ENCODE data around the gene PTGFRN. TPM values are rescaled to one million over a fixed set of nuclear protein-coding genes. Genes with fewer than 3 reads are reported as not detected.

PTGFRN gene
- total and polyA plus RNA-seq, 2 of the 8 experiments (the other 6 are each of a cell fraction or from before 2014, with no cell fraction given), result 13.0 to 32.6 TPM

DNA sequence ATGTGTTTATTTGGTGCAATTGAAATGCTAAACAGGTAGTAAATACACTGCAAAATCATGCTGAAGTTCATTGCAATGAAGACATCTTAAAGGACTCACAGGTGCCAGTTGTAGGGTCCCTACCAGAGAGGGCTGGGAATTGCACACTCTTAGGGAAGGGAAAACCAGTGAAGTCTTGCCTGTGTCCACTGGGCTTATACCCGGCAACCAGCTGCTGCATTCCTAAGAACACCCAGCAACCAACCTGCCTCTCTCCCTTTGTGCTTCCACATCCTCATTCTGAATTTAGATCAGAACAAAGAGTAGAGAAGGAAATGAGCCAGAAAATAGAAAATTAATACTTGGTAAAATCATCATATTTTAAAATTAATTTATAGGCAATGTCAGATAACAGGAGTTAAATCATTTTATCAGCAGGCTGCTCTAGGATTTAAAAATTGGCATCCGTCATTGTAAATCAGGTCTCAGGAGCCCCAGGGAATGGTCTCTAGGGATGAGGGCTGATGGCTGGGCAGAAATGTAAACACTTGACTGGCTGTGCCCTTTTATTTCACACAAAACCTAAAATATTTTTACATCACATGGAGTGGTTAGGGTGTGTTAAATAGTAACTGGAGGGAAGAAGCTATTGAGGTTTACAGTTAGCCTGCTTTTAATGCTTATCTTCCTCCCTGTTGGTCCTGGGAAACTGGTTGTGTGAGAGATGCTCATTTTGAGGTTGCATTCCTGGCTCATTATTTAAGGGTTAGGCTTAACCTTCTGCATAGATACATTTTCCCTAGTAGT lies 31.3 kb downstream of the PTGFRN start:
- Histone ChIP-seq H3K4me1 (replicated peaks in 1 of 4; ENCODE audit: control insufficient read depth in 3 of 4, insufficient read depth in 4 of 4, low read length in 3 of 4) (peaks cover 0 to 2% (median 0%) of the 10 kb centered on the region in 4 experiments; a peak in 3 of 7 replicates), H3K4ac (replicated peaks; ENCODE audit: insufficient read length, low read depth, low read length) (no peak overlapping the region), H4K20me1 (replicated peaks in 1 of 2; ENCODE audit: control insufficient read depth in 1 of 2, insufficient read depth in 2 of 2, low read length in 2 of 2) (peaks cover 0 to 1% of the 10 kb centered on the region in 2 experiments), H3K27me3 (replicated peaks in 1 of 4; ENCODE audit: control insufficient read depth in 3 of 4, extremely low read depth in 1 of 4, insufficient read depth in 3 of 4, low read length in 3 of 4) (no peaks in the 10 kb centered on the region), H3K18ac (ENCODE audit: extremely low read depth, low read length) (no peak overlapping the region), H2BK15ac (ENCODE audit: low read length) (no peak overlapping the region), H4K5ac (ENCODE audit: insufficient read length, low read depth, low read length) (no peak overlapping the region), H3K36me3 (ENCODE audit: control insufficient read depth in 2 of 4, insufficient read depth in 4 of 4, low read length in 3 of 4) (peaks cover 0 to 10% (median 1%) of the 10 kb centered on the region in 4 experiments; a peak in 4 of 8 replicates), H2AFZ (ENCODE audit: low read length) (no peak overlapping the region), H2AK5ac (ENCODE audit: low read depth, low read length) (no peak overlapping the region), H3K79me1 (ENCODE audit: low read depth, low read length) (peaks cover 5% of the 10 kb centered on the region; the same call in 1 of the 2 replicates), H2BK120ac (replicated peaks; ENCODE audit: low read depth, low read length) (no peak overlapping the region), H3K9ac (replicated peaks in 1 of 4; ENCODE audit: extremely low read depth in 1 of 4, low read depth in 3 of 4, low read length in 3 of 4) (no peak overlapping the region), H4K91ac (replicated peaks; ENCODE audit: insufficient read length, low read length) (no peak overlapping the region), H2BK5ac (ENCODE audit: low read depth, low read length) (no peak overlapping the region), H3K4me2 (ENCODE audit: insufficient read depth in 1 of 2, low read depth in 2 of 2, low read length in 2 of 2) (no peak overlapping the region), H3K23me2 (ENCODE audit: low read depth, low read length) (no peaks in the 10 kb centered on the region; the same call in 1 of the 2 replicates), H3K9me3 (ENCODE audit: insufficient read depth in 2 of 2, low read depth in 1 of 2, low read length in 1 of 2) (no peaks in the 10 kb centered on the region), H3K27ac (ENCODE audit: low read depth, low read length) (no peak overlapping the region), H3K14ac (ENCODE audit: insufficient read length) (no peak overlapping the region), H3K4me3 (ENCODE audit: extremely low read depth in 1 of 4, insufficient read depth in 2 of 4, low read depth in 3 of 4, low read length in 4 of 4) (no peak overlapping the region), H2BK20ac (ENCODE audit: low read length) (no peak overlapping the region), H4K8ac (ENCODE audit: extremely low read depth, insufficient read depth, low read length) (no peak overlapping the region), H3K23ac (ENCODE audit: insufficient read length) (no peak overlapping the region), H3K79me2 (ENCODE audit: control insufficient read depth in 1 of 2, insufficient read depth in 2 of 2, low read length in 2 of 2) (peaks cover 0 to 5% of the 10 kb centered on the region in 2 experiments; a peak in 2 of 4 replicates), H3K56ac (replicated peaks; ENCODE audit: insufficient read length, low read depth, low read length) (no peak overlapping the region), H2BK12ac (ENCODE audit: low read depth, low read length) (no peak overlapping the region)
- FAIRE-seq, result no peak
- DNase-seq (ENCODE audit: low read depth in 1 of 2, low spot score in 2 of 2), result no peak
- POLR2A ChIA-PET (ENCODE audit: partially characterized antibody), result interaction anchor here (0.7 kb wide), 1 partner anchor 138 kb away, joined by 3 read pairs; no protein-coding TSS in a partner anchor
- CTCF ChIA-PET (ENCODE audit: partially characterized antibody), result interaction anchor here (0.6 to 1.2 kb wide), 6 partner anchors 45 to 216 kb away, joined by 3 to 4 read pairs (median 3); no protein-coding TSS in a partner anchor
- WGBS, 2 experiments (ENCODE audit: extremely low coverage in 1 of 2, insufficient coverage in 1 of 2, insufficient read length in 1 of 2, insufficient replicate concordance in 2 of 2, low coverage in 1 of 2, low lambda C conversion rate in 2 of 2, missing lambda C conversion rate in 1 of 2), result 77% methylated on average over 2 of the region's 2 CpGs; no CpG with 5 or more reads in 1 of the 2 experiments
- no peak for TF ChIP-seq SIRT6 (IDR thresholded peaks at IDR 0.05; ENCODE audit: low read length)
- no peak for TF ChIP-seq GABPA (IDR thresholded peaks at IDR 0.05; ENCODE audit: borderline replicate concordance, insufficient read depth, low read length)
- TF ChIP-seq SRF (IDR thresholded peaks at IDR 0.05; ENCODE audit: low read depth, low read length), result no peak
- no peak for TF ChIP-seq SP1 (IDR thresholded peaks at IDR 0.05; ENCODE audit: low read depth, low read length)
- no peak for TF ChIP-seq SIN3A (conservative IDR thresholded peaks at IDR 0.05 in 1 of 2, IDR thresholded peaks at IDR 0.05 in 1 of 2; ENCODE audit: low read depth in 1 of 2, low read length in 2 of 2)
- no peak for TF ChIP-seq CEBPB (IDR thresholded peaks at IDR 0.05; ENCODE audit: low read depth, low read length)
- no peak for TF ChIP-seq GTF2F1 (IDR thresholded peaks at IDR 0.05; ENCODE audit: borderline replicate concordance, low read depth, low read length)
- no peak for TF ChIP-seq NRF1 (IDR thresholded peaks at IDR 0.05; ENCODE audit: low read depth, low read length)
- TF ChIP-seq RAD21 (IDR thresholded peaks at IDR 0.05 in 1 of 2, conservative IDR thresholded peaks at IDR 0.05 in 1 of 2; ENCODE audit: low read depth in 2 of 2, low read length in 2 of 2), result no peak
- TF ChIP-seq TEAD4 (IDR thresholded peaks at IDR 0.05; ENCODE audit: low read depth, low read length), result no peak
- TF ChIP-seq CHD2 (IDR thresholded peaks at IDR 0.05; ENCODE audit: low read length), result no peak
- TF ChIP-seq ASH2L (IDR thresholded peaks at IDR 0.05; ENCODE audit: low read length), result no peak
- TF ChIP-seq ZNF274 (IDR thresholded peaks at IDR 0.05; ENCODE audit: borderline replicate concordance, extremely low read depth, low read length), result no peak

Measured in H1 (cell line).